GM12892 (cell line): ENCODE measurements around the gene GALNT7.

Experiments
- DNase-seq: peaks from one replicate; pipeline ENCODE4 v3.0.0; 2011; ENCODE audit not compliant: insufficient read length
- FAIRE-seq: peaks from 2 replicates; lab custom pipeline; 2011; peaks lifted over from hg19 to GRCh38; lab: Jason Lieb, UNC
- POLR2A ChIP-seq: IDR thresholded peaks from 2 replicates; pipeline ENCODE4 v1.6.1; 2011; ENCODE audit warnings: low read depth, low read length, control low read depth
- POLR2AphosphoS5 ChIP-seq: IDR thresholded peaks from 2 replicates; pipeline ENCODE4 v1.6.1; 2011; ENCODE audit warnings: low read depth, low read length, control low read depth
- TAF1 ChIP-seq: IDR thresholded peaks from 2 replicates; pipeline ENCODE4 v1.6.1; 2011; ENCODE audit warnings: low read depth, mild to moderate bottlenecking, control low read depth, low read length, borderline replicate concordance

Gene GALNT7

DNA sequence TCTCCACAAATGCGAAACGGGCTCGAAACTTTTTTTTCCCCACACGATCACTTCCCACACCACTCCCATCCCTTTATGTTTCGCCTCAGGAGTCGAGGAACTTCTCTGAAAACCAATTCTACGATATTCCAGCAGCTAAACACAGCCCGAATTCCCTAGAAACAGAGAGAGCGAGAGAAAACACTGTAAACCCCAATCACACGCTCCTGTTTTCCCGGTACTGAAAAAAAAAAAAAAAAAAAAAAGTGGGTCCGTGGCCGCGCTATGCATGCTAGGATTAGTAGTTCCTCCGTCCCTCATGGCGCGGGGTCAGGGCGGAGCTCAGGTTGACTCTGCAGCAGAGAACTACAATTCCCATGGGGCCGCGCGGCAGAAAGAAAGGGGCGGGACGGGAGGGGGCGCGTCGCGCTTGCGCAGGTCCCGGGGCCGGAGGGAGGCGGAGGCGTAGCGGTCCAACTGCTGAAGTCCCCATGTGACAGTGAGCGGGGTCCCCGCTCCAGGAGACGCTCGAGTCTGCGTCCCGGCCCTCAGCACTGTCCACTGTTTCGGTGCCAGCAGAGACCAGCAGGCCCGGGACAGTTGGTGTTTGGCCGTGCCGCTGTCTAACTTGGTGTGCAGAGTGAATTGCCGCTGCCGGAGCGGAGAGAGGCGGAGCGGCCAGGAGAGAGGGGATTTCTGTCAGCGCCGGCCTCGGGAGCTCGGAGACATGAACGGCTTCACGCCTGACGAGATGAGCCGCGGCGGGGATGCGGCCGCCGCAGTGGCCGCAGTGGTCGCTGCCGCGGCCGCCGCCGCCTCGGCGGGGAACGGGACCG, 202.1 kb downstream of the GALNT7 start, which contains the start of gene SAP30:
Gene SAP30 (plus strand): TSS at position 478 of the 815 bp plus-strand sequence. CDS start 229 bp downstream, at position 707.
- FAIRE-seq = no peak
- TF ChIP-seq POLR2A (peak; percentile 94), TAF1 (0 out of 2 replicates have a peak, but pooled peaks have one; percentile 11), POLR2AphosphoS5 (peak; percentile 89)
- DNase-seq = peak; percentile 69

DNA sequence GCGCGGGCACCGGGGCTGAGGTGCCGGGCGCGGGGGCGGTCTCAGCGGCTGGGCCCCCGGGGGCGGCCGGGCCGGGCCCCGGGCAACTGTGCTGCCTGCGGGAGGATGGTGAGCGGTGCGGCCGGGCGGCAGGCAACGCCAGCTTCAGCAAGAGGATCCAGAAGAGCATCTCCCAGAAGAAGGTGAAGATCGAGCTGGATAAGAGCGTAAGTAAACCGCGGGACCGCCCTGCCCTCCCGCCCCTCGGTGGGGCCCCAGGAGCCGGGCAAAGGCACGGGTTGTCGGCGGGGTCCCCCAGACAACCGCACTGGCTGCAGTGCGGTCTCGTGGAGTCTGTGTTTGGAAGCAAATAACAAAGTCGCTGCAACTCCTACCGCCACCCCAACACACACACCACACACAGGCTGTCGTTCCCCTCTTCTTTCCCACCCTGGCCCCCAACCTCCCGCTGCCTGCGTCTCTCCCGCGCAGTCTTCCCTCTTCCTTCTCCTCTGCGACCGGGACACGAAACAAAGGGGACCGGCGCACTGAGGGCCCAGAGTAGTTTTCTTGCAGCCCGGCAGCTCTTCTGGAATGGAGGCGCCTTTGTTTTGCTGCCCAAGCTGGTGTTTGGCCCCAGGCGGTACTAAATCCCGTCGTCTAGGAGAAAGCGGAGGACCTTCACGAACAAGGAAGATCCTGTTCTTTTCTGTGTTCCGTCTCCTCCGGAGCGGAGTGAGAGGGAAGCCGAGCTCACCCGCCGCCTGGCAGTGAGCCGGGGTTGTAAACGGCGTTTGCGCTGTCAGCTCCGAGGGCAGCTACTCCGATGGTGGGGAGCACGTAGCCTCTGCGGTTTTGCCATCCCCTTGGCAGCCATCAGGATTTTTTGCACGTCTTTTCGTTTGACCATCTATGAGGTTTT, 202.9 kb downstream of the GALNT7 start:
- TF ChIP-seq TAF1 (no peak), POLR2AphosphoS5 (no peak), POLR2A (no peak)
- FAIRE-seq = peak; percentile 83
- DNase-seq = peak; percentile 24
